Measurements from ENCODE around the gene SNX21.

Gene SNX21

DNA sequence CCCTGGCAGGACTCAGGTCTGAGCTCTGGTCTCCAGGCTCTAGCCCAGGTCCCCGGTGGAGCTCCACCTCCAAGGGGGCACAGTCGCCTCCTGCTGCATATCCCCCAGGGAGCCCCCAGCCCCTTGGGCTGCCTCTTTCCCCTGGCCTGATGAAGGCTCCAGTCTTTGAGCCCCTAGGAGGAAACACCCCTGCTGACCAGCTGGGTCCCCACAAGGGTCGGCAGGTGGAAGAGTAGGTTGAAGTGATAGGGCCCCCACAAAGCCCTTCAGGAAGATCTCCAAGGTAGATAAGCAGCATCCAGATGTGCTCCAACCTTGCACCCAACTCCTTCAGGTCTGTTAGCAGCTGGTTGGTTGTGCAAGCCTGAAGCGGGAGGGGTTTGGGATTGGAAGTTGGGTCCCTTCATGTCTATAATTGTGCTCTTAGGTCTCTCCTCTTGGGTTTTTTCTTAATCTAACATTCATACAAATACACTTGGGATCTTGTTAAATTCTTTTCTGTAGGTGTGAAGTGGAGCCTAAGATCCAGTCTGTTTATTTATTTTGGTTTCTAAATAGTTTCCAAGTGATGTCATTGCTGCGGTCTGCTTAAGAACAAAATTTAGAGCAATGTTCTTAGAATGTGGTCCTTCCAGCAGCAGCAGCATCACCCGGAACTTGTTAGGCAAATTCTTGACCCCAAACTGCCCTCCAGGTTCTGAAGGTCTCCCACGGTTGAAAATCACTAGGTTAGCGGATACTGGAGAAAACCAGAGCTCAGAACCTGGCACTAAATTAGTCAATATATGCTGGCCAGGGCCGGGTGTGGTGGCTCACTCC is 16.0 kb upstream of the SNX21 start:
- no peaks in the 10 kb centered on the region for H3K27me3 ChIP-seq (ENCODE audit: insufficient read depth, poor library complexity, severe bottlenecking)
- TF ChIP-seq, protein P1, sequence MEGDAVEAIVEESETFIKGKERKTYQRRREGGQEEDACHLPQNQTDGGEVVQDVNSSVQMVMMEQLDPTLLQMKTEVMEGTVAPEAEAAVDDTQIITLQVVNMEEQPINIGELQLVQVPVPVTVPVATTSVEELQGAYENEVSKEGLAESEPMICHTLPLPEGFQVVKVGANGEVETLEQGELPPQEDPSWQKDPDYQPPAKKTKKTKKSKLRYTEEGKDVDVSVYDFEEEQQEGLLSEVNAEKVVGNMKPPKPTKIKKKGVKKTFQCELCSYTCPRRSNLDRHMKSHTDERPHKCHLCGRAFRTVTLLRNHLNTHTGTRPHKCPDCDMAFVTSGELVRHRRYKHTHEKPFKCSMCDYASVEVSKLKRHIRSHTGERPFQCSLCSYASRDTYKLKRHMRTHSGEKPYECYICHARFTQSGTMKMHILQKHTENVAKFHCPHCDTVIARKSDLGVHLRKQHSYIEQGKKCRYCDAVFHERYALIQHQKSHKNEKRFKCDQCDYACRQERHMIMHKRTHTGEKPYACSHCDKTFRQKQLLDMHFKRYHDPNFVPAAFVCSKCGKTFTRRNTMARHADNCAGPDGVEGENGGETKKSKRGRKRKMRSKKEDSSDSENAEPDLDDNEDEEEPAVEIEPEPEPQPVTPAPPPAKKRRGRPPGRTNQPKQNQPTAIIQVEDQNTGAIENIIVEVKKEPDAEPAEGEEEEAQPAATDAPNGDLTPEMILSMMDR (IDR thresholded peaks at IDR 0.05; ENCODE audit: insufficient read depth, low read length): no peak
- no peak for TF ChIP-seq SPI1 (IDR thresholded peaks at IDR 0.05; ENCODE audit: borderline replicate concordance, low read depth)
- no peak for TF ChIP-seq GABPA (IDR thresholded peaks at IDR 0.05; ENCODE audit: low read depth)
- no peak for TF ChIP-seq REST (IDR thresholded peaks at IDR 0.05; ENCODE audit: insufficient replicate concordance, low read depth)
- TF ChIP-seq POLR2AphosphoS5 (IDR thresholded peaks at IDR 0.05; ENCODE audit: low read depth): no peak
- DNase-seq (ENCODE audit: low read depth in 1 of 2, low spot score in 1 of 2): no peak
- H3K4me3 ChIP-seq (replicated peaks; ENCODE audit: insufficient read depth, low read length): no peak overlapping the region
- H3K27ac ChIP-seq (replicated peaks): no peak overlapping the region

DNA sequence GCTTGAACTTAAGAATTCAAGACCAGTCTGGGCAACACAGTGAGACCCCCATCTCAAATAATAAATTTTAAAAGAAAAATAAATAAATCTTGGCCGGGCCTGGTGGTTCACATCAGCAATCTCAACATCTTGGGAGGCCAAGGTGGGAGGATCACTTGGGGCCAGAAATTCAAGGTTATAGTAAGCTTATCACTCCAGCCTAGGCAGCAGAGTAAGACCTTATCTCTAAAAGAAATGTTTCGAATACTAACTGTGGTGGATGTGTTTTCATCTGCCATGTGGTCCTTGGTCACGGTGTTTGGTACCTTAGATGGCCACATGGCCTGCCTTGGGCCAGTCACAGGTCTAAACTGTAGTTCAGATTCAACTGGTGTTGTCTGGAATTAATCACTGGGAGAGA is 15.4 kb upstream of the SNX21 start:
- H3K27ac ChIP-seq (replicated peaks): no peak overlapping the region
- no peak overlapping the region for H3K4me3 ChIP-seq (replicated peaks; ENCODE audit: insufficient read depth, low read length)
- DNase-seq (ENCODE audit: low read depth in 1 of 2, low spot score in 1 of 2): no peak
- peaks cover 6% of the 10 kb centered on the region for H3K27me3 ChIP-seq (ENCODE audit: insufficient read depth, poor library complexity, severe bottlenecking)
- no peak for TF ChIP-seq POLR2AphosphoS5 (IDR thresholded peaks at IDR 0.05; ENCODE audit: low read depth)
- TF ChIP-seq, protein P1 (IDR thresholded peaks at IDR 0.05; ENCODE audit: insufficient read depth, low read length): no peak

DNA sequence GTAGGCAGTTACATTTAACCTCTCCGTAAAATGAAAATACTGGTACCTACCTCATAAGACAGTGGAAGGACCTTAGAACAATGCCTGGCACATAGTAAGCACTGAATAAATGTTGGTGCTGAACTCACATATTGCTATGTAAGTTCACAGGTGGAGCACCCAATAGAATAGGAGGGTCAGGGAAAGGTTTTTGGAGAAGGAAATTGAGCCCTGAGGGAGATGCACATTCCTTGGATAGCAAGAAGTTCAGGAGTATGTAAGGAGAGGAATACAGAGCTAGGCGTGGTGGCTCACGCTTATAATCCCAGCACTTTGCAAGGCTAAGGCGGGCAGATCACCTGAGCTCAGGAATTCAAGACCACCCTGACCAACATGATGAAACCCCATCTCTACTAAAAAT is 14.1 kb upstream of the SNX21 start:
- Histone ChIP-seq H3K27ac (replicated peaks) (no peak overlapping the region), H3K4me3 (replicated peaks; ENCODE audit: insufficient read depth, low read length) (no peak overlapping the region), H3K27me3 (ENCODE audit: insufficient read depth, poor library complexity, severe bottlenecking) (peaks cover 9% of the 10 kb centered on the region)
- no peak for TF ChIP-seq SPI1 (IDR thresholded peaks at IDR 0.05; ENCODE audit: borderline replicate concordance, low read depth)
- no peak for TF ChIP-seq REST (IDR thresholded peaks at IDR 0.05; ENCODE audit: insufficient replicate concordance, low read depth)
- no peak for TF ChIP-seq POLR2AphosphoS5 (IDR thresholded peaks at IDR 0.05; ENCODE audit: low read depth)
- TF ChIP-seq, protein P1 (IDR thresholded peaks at IDR 0.05; ENCODE audit: insufficient read depth, low read length): no peak
- no peak for TF ChIP-seq GABPA (IDR thresholded peaks at IDR 0.05; ENCODE audit: low read depth)
- DNase-seq (ENCODE audit: low read depth in 1 of 2, low spot score in 1 of 2): no peak

DNA sequence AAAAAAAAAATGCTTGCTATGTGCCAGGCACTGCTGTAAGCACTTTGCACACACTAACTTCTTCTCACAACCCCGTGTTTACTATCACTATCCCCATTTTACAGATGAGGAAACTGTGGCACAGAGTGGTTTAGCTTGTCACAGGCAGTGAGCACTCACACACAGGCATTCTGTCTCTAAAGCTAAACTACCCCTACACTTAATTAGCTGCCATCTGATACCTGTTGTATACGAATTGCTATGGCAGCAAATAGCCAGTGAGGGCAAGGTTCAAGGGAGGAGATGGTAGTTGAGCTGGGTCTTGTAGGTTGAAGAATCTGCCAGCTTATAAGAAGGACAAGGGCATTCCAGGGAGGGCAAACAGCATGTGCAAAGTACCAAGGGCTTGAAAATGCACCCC is 11.7 kb upstream of the SNX21 start:
- Histone ChIP-seq H3K27ac (replicated peaks) (no peak overlapping the region), H3K27me3 (ENCODE audit: insufficient read depth, poor library complexity, severe bottlenecking) (peaks cover 9% of the 10 kb centered on the region), H3K4me3 (replicated peaks; ENCODE audit: insufficient read depth, low read length) (no peak overlapping the region)
- TF ChIP-seq POLR2AphosphoS5 (IDR thresholded peaks at IDR 0.05; ENCODE audit: low read depth) (no peak), GABPA (IDR thresholded peaks at IDR 0.05; ENCODE audit: low read depth) (no peak), REST (IDR thresholded peaks at IDR 0.05; ENCODE audit: insufficient replicate concordance, low read depth) (no peak), SPI1 (IDR thresholded peaks at IDR 0.05; ENCODE audit: borderline replicate concordance, low read depth) (no peak)
- TF ChIP-seq, protein P1 (IDR thresholded peaks at IDR 0.05; ENCODE audit: insufficient read depth, low read length): no peak
- DNase-seq (ENCODE audit: low read depth in 1 of 2, low spot score in 1 of 2): no peak

Data from HL-60 (cell line).